GM20431 (cell line): ENCODE measurements around the gene CSN2.

ENCODE experiments used
- in situ Hi-C: fragments of 300-500 bp; cut with MseI, MboI; formaldehyde crosslinking; loops from one replicate; pipeline ENCODE4 v1.15.0; 2020; ENCODE audit warnings: low sequenced_read_pairs; ENCODE audit not compliant: unreplicated experiment

Gene CSN2

GRCh38 chr4:69910016-69910782 is 55.3 kb downstream of the CSN2 start:
- in situ Hi-C loops, result no loop called here

- in situ Hi-C loops, result no loop called here
Measured at GRCh38 chr4:69909195-69909594, 56.3 kb downstream of the CSN2 start.

DNA sequence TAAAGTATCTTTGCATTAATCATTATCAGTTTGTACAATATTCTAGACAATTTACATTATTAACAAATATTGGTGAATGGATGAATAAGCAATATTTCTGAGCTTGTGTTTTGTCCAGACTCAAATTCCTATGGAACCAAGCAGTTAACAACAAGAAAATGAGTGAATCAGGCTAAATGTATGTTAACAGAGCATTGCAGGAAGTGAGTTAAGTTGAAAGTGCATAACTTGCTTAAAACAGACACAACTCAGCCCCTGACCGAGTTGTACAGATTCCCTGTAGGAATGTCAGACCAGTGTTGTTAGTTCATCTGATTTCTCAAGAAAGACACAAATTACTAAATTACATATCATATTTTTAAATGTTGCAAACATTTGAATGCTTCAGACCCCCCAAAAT is 58.4 kb downstream of the CSN2 start:
- in situ Hi-C loops, result no loop called here
